ENCODE measurements around the gene DIRAS3. TPM values are rescaled to one million over a fixed set of nuclear protein-coding genes. Genes with fewer than 3 reads are reported as not detected.
A peak's percentile ranks its signal among the peaks of the same experiment; 100 is the strongest.

The DIRAS3 gene
- total and polyA plus RNA-seq, 4 donors, result 0.92 to 2.3 (median 1.9) TPM; not detected in 1

GRCh38 chr1:68057050-68057449, 6.6 kb upstream of the DIRAS3 start:
- WGBS, result 95% methylated on average over 3 of the region's 3 CpGs
- Histone ChIP-seq H3K36me3 (ENCODE audit: control insufficient read depth in 4 of 4, insufficient read depth in 3 of 4, low read depth in 1 of 4, low read length in 3 of 4) (no peaks in the 10 kb centered on the region), H3K27ac (ENCODE audit: low read depth in 1 of 2, low read length in 2 of 2) (no peak overlapping the region), H3K4me1 (ENCODE audit: control insufficient read depth in 4 of 4, insufficient read depth in 4 of 4, low read length in 3 of 4) (no peaks in the 10 kb centered on the region), H3K27me3 (ENCODE audit: control insufficient read depth in 4 of 4, insufficient read depth in 4 of 4, low read length in 3 of 4) (no peaks in the 10 kb centered on the region), H3K9ac (ENCODE audit: low read depth in 1 of 2, low read length in 2 of 2) (no peak overlapping the region), H3K4me3 (ENCODE audit: low read depth in 1 of 3, low read length in 3 of 3) (no peak overlapping the region), H3K9me3 (ENCODE audit: control insufficient read depth in 4 of 4, low read length in 3 of 4) (no peaks in the 10 kb centered on the region)
- TF ChIP-seq TAF1 (conservative IDR thresholded peaks at IDR 0.05) (no peak), ATF3 (IDR thresholded peaks at IDR 0.05) (no peak), FOXA1 (IDR thresholded peaks at IDR 0.05) (no peak), NR2F2 (IDR thresholded peaks at IDR 0.05) (no peak), JUND (IDR thresholded peaks at IDR 0.05) (no peak), SP1 (IDR thresholded peaks at IDR 0.05) (no peak)
- DNase-seq (ENCODE audit: low spot score), result no peak

- peak overlapping the region in 1 of 3 donors; percentile 25 for H3K4me3 ChIP-seq (ENCODE audit: low read depth in 1 of 3, low read length in 3 of 3)
- H3K9me3 ChIP-seq (ENCODE audit: control insufficient read depth in 4 of 4, low read length in 3 of 4), result no peaks in the 10 kb centered on the region
- H3K27ac ChIP-seq (ENCODE audit: low read depth in 1 of 2, low read length in 2 of 2), result no peak overlapping the region
- TF ChIP-seq CTCF (IDR thresholded peaks at IDR 0.05; ENCODE audit: low read depth, low read length, missing input control) (peak; percentile 22), HNF4G (IDR thresholded peaks at IDR 0.05) (no peak), NR2F2 (IDR thresholded peaks at IDR 0.05) (no peak), RAD21 (IDR thresholded peaks at IDR 0.05) (peak; percentile 63 to 75)
- H3K4me1 ChIP-seq (ENCODE audit: control insufficient read depth in 4 of 4, insufficient read depth in 4 of 4, low read length in 3 of 4), result no peaks in the 10 kb centered on the region
- 58% methylated on average over 28 of the region's 28 CpGs for WGBS
- DNase-seq (ENCODE audit: low spot score), result no peak
- H3K27me3 ChIP-seq (ENCODE audit: control insufficient read depth in 4 of 4, insufficient read depth in 4 of 4, low read length in 3 of 4), result no peaks in the 10 kb centered on the region
- no peak overlapping the region for H3K9ac ChIP-seq (ENCODE audit: low read depth in 1 of 2, low read length in 2 of 2)
- no peaks in the 10 kb centered on the region for H3K36me3 ChIP-seq (ENCODE audit: control insufficient read depth in 4 of 4, insufficient read depth in 3 of 4, low read depth in 1 of 4, low read length in 3 of 4)
Measured at GRCh38 chr1:68051475-68051874, 1.0 kb upstream of the DIRAS3 start.

GRCh38 chr1:68047659-68048026, 2.8 kb downstream of the DIRAS3 start:
- no peak overlapping the region for H3K9ac ChIP-seq (ENCODE audit: low read depth in 1 of 2, low read length in 2 of 2)
- H3K27me3 ChIP-seq (ENCODE audit: control insufficient read depth in 4 of 4, insufficient read depth in 4 of 4, low read length in 3 of 4), result no peaks in the 10 kb centered on the region
- DNase-seq (ENCODE audit: low spot score), result no peak
- no peaks in the 10 kb centered on the region for H3K9me3 ChIP-seq (ENCODE audit: control insufficient read depth in 4 of 4, low read length in 3 of 4)
- H3K4me3 ChIP-seq (ENCODE audit: low read depth in 1 of 3, low read length in 3 of 3), result no peak overlapping the region
- WGBS, result 81% methylated on average over 3 of the region's 3 CpGs
- no peaks in the 10 kb centered on the region for H3K4me1 ChIP-seq (ENCODE audit: control insufficient read depth in 4 of 4, insufficient read depth in 4 of 4, low read length in 3 of 4)
- no peak for TF ChIP-seq HNF4A (conservative IDR thresholded peaks at IDR 0.05)
- no peak for TF ChIP-seq JUND (IDR thresholded peaks at IDR 0.05)
- no peak for TF ChIP-seq MAX (IDR thresholded peaks at IDR 0.05)
- TF ChIP-seq REST (IDR thresholded peaks at IDR 0.05), result no peak
- TF ChIP-seq SP1 (IDR thresholded peaks at IDR 0.05), result no peak
- no peak for TF ChIP-seq GABPA (IDR thresholded peaks at IDR 0.05 in 1 of 2, conservative IDR thresholded peaks at IDR 0.05 in 1 of 2)
- TF ChIP-seq FOXA2 (IDR thresholded peaks at IDR 0.05), result no peak
- TF ChIP-seq FOXA1 (IDR thresholded peaks at IDR 0.05), result no peak
- no peak for TF ChIP-seq ATF3 (IDR thresholded peaks at IDR 0.05)
- TF ChIP-seq TAF1 (conservative IDR thresholded peaks at IDR 0.05), result no peak
- TF ChIP-seq EGR1 (IDR thresholded peaks at IDR 0.05; ENCODE audit: low read depth in 2 of 2), result no peak
- H3K36me3 ChIP-seq (ENCODE audit: control insufficient read depth in 4 of 4, insufficient read depth in 3 of 4, low read depth in 1 of 4, low read length in 3 of 4), result no peaks in the 10 kb centered on the region
- no peak overlapping the region for H3K27ac ChIP-seq (ENCODE audit: low read depth in 1 of 2, low read length in 2 of 2)
